PC-3 (cell line): Measurements from ENCODE around the gene CNKSR3. TPM values are rescaled to one million over a fixed set of nuclear protein-coding genes. Genes with fewer than 3 reads are reported as not detected.

Experiments used
- ATAC-seq: fragments of 200-7000 bp; cut with Tn5 transposase; 2 replicates; pipeline ENCODE4 v1.9.1; 2020; ENCODE audit warnings: mild to moderate bottlenecking, moderate library complexity
- BruUV-seq: library from RNA; stranded (reverse); fragments of 400-500 nt; replicated peaks from 2 replicates; lab custom pipeline; 2021; lab: Mats Ljungman, UMichigan
- CTCF ChIA-PET: fragments of 300-600 bp; sonication (Branson Sonifier 250); formaldehyde crosslinking; loops from one replicate; lab custom pipeline; 2022; ENCODE audit warnings: antibody characterized with exemption; lab: Charles Lee
- POLR2A ChIA-PET: fragments of 300-600 bp; sonication (Branson Sonifier 250); formaldehyde crosslinking; loops from one replicate; lab custom pipeline; 2022; ENCODE audit warnings: antibody characterized with exemption; ENCODE audit not compliant: unreplicated experiment; lab: Charles Lee
- DNase-seq: peaks from one replicate; pipeline ENCODE4 v3.0.0-alpha.2; 2015
- H2AFZ ChIP-seq: fragments of 300-600 bp; sonication (generic); 2 replicates; pipeline ENCODE4 v1.6.0; 2016; ENCODE audit warnings: antibody characterized with exemption, low read length
- H3F3A ChIP-seq: fragments of 300-600 bp; sonication (generic); one replicate; pipeline ENCODE4 v1.6.0; 2017; ENCODE audit warnings: antibody characterized with exemption, low read length, control low read depth, mild to moderate bottlenecking; ENCODE audit not compliant: unreplicated experiment
- H3K27ac ChIP-seq: fragments of 300-600 bp; sonication (generic); 2 replicates; pipeline ENCODE4 v1.5.1; 2016; ENCODE audit warnings: mild to moderate bottlenecking, low read length
- H3K27me3 ChIP-seq: fragments of 300-600 bp; sonication (generic); 2 replicates; pipeline ENCODE4 v1.6.1; 2016; ENCODE audit warnings: low read length, mixed read lengths
- H3K36me3 ChIP-seq: fragments of 300-600 bp; sonication (generic); 2 replicates; pipeline ENCODE4 v1.6.1; 2016; ENCODE audit warnings: low read depth, mixed run types, low read length, mixed read lengths
- H3K4me1 ChIP-seq: fragments of 300-600 bp; sonication (generic); 2 replicates; pipeline ENCODE4 v1.5.1; 2016; ENCODE audit warnings: low read length; ENCODE audit not compliant: insufficient read depth
- H3K4me2 ChIP-seq: fragments of 300-600 bp; sonication (generic); 2 replicates; pipeline ENCODE4 v1.6.0; 2016; ENCODE audit warnings: low read length
- H3K4me3 ChIP-seq: fragments of 300-600 bp; sonication (generic); 2 replicates; pipeline ENCODE4 v1.5.1; 2016; ENCODE audit warnings: mild to moderate bottlenecking, low read length, mixed read lengths
- H3K79me2 ChIP-seq: fragments of 300-600 bp; sonication (generic); 2 replicates; pipeline ENCODE4 v1.6.1; 2017; ENCODE audit warnings: low read length, mixed read lengths
- H3K9ac ChIP-seq: fragments of 300-600 bp; sonication (generic); 2 replicates; pipeline ENCODE4 v1.6.0; 2016; ENCODE audit warnings: mild to moderate bottlenecking, low read length
- H3K9me2 ChIP-seq: fragments of 300-600 bp; sonication (generic); replicated peaks from 2 replicates; pipeline ENCODE4 v1.6.1; 2016; ENCODE audit warnings: mixed run types, low read length, mixed read lengths
- H3K9me3 ChIP-seq: fragments of 300-600 bp; sonication (generic); 2 replicates; pipeline ENCODE4 v1.6.1; 2016; ENCODE audit warnings: low read length, mixed read lengths
- H4K20me1 ChIP-seq: fragments of 300-600 bp; sonication (generic); 2 replicates; pipeline ENCODE4 v1.6.1; 2016; ENCODE audit warnings: low read length, mixed read lengths
- CTCF ChIP-seq: fragments of 300-600 bp; sonication (generic); conservative IDR thresholded peaks from 2 replicates; pipeline ENCODE4 v1.5.1; 2017; ENCODE audit warnings: antibody characterized with exemption, low read depth, mild to moderate bottlenecking, low read length
- EZH2 ChIP-seq: fragments of 300-600 bp; sonication (generic); IDR thresholded peaks from one replicate; pipeline ENCODE4 v1.6.1; 2017; ENCODE audit warnings: antibody characterized with exemption, mild to moderate bottlenecking, low read length; ENCODE audit not compliant: unreplicated experiment
- EZH2phosphoT487 ChIP-seq: fragments of 300-600 bp; sonication (generic); IDR thresholded peaks from 2 replicates; pipeline ENCODE4 v1.6.1; 2018; ENCODE audit warnings: mild to moderate bottlenecking, antibody characterized with exemption, low read length, borderline replicate concordance
- intact Hi-C: fragments of 100-400 bp; cut with micrococcal nuclease; formaldehyde crosslinking; loops from 2 replicates; pipeline ENCODE4 v1.9.0; 2023
- total RNA-seq: library from RNA; depleted of rRNA; stranded (reverse); fragments of >200 nt; gene quantifications from 2 replicates; pipeline ENCODE4 v1.2.3, GENCODE V29; 2014

CNKSR3 gene
- total RNA-seq, 1 experiment from 2014 or later = 3.2 TPM

DNA sequence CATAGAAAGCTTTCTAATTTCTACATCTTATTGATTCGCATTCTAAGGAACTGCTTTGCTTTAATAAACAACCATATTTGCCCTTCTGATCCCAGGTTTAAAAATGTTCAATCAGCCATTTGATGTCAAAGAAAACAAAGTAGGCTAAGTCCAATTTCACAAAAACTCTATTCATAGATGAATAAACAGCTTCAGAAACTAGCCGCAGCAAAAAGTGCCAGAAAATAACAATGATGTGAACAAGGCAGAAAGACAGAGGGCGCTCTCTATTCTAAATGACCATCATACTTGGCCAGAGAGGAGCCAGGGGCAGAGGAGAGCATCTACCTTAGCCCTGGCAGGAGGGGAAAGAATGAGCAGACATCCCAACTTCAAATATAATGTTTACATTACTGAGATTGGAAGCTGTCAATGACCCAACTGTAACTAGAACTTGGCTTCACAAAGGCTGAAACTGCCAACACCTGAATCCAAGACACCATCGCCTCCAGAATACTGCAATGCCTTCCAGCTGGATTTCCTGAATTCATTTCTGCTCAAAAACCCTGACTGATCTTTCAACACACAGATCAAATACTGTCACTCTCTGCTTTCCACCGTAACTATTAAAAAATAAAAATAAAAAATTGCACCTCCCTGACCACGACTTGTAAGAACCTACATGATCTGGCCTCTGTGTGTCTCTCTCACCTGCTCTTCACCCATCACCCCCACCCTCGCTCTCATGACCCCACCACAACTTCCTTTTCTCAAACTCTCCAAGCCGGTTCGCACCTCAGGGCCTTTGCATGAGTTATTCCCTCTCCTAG is 9.5 kb downstream of the CNKSR3 start:
- intact Hi-C loops = loop anchor here (10.0 kb wide), 1 partner anchor 174 kb away; no protein-coding TSS in a partner anchor
- no TSS peak for BruUV-seq
- H4K20me1 ChIP-seq = no peaks in the 10 kb centered on the region
- ChIA-PET CTCF (no interaction called here), POLR2A (no interaction called here)
- ATAC-seq = no peak; the same call in 1 of the 2 replicates
- no peak overlapping the region for H3K9ac ChIP-seq
- TF ChIP-seq CTCF = peak; percentile 61
- no peak for TF ChIP-seq EZH2
- TF ChIP-seq EZH2phosphoT487 = no peak
- no peaks in the 10 kb centered on the region for H3K79me2 ChIP-seq
- H3K27ac ChIP-seq = no peak overlapping the region
- no peaks in the 10 kb centered on the region for H3K9me2 ChIP-seq
- no peaks in the 10 kb centered on the region for H3K27me3 ChIP-seq
- no peak overlapping the region for H2AFZ ChIP-seq
- no peak overlapping the region for H3K4me3 ChIP-seq
- no peaks in the 10 kb centered on the region for H3K4me1 ChIP-seq
- H3K9me3 ChIP-seq = no peaks in the 10 kb centered on the region
- DNase-seq = peak; percentile 18
- no peak overlapping the region for H3K4me2 ChIP-seq
- no peaks in the 10 kb centered on the region for H3K36me3 ChIP-seq
- no peaks in the 10 kb centered on the region for H3F3A ChIP-seq

DNA sequence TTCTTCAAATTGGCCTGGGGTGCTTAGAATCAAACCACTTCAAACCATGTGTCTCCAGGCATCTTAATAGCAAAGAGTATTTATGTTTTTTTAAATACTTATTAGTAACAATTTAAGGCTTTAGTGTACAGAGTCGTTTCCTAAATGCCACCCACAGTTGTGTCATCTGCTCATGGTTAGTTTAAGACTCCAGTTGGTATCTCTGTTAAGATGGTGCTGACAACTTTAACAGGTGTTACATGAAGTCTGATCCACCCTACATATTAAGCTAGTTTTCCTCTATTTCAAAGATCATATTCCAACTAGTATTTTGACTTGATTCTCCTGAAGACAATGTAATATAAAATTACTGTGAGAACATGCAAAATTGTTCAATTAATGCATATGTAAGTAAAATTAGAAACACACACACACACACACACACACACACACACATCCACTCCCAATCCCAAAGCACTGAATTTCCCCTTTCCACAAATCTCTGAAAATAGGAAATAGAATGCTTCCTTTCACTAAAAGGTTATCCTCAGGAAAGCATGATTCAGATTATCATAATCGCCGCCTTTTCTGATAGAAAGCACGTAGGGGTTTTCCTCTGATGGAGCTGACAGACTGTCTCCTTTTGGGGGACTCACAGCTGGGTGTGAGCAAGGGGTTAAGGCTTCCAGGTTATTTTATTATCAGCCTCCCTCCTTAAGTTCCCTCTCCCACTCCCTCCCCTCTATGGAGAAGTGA is 10.5 kb downstream of the CNKSR3 start:
- Histone ChIP-seq H3K4me2 (no peak overlapping the region), H3K79me2 (no peaks in the 10 kb centered on the region), H3K4me3 (no peak overlapping the region), H3K27me3 (no peaks in the 10 kb centered on the region), H3K9ac (no peak overlapping the region), H3K36me3 (no peaks in the 10 kb centered on the region), H2AFZ (no peak overlapping the region), H3K27ac (no peak overlapping the region), H3K9me2 (no peaks in the 10 kb centered on the region), H3F3A (no peaks in the 10 kb centered on the region), H3K9me3 (no peaks in the 10 kb centered on the region), H3K4me1 (no peaks in the 10 kb centered on the region), H4K20me1 (no peaks in the 10 kb centered on the region)
- TF ChIP-seq EZH2 (no peak), CTCF (no peak), EZH2phosphoT487 (no peak)
- BruUV-seq = no TSS peak
- intact Hi-C loops = loop anchor here (10.0 kb wide), 1 partner anchor 175 kb away; no protein-coding TSS in a partner anchor
- CTCF ChIA-PET = no interaction called here
- DNase-seq (no peak), ATAC-seq (no peak)
- POLR2A ChIA-PET = no interaction called here
